Right renal cortex interstitium (tissue), 3 donors: ENCODE measurements around the gene PWWP2A. TPM values are rescaled to one million over a fixed set of nuclear protein-coding genes. Genes with fewer than 3 reads are reported as not detected.
A peak's percentile ranks its signal among the peaks of the same experiment; 100 is the strongest.
"Not testable (repeated sequence)": the region's sequence is repeated elsewhere in the genome, so short reads cannot be mapped to it uniquely, and the experiment has no call there.

ENCODE experiments used
- DNase-seq, 3 donors: peaks; one replicate each; pipeline ENCODE4 v3.0.0-alpha.2; 2013; ENCODE audit warnings: low read depth in 3 of 3, low spot score in 2 of 3
- polyA plus RNA-seq, 3 donors: library from polyadenylated mRNA; unstranded; fragments of 120-200 nt; gene quantifications; one replicate each; pipeline ENCODE4 v1.2.1, GENCODE V29; 2013; ENCODE audit not compliant: insufficient read length in 3 of 3

Gene PWWP2A
- polyA plus RNA-seq = 10 to 100 TPM; 30.4 to 32.6 (median 30.7) TPM

DNA sequence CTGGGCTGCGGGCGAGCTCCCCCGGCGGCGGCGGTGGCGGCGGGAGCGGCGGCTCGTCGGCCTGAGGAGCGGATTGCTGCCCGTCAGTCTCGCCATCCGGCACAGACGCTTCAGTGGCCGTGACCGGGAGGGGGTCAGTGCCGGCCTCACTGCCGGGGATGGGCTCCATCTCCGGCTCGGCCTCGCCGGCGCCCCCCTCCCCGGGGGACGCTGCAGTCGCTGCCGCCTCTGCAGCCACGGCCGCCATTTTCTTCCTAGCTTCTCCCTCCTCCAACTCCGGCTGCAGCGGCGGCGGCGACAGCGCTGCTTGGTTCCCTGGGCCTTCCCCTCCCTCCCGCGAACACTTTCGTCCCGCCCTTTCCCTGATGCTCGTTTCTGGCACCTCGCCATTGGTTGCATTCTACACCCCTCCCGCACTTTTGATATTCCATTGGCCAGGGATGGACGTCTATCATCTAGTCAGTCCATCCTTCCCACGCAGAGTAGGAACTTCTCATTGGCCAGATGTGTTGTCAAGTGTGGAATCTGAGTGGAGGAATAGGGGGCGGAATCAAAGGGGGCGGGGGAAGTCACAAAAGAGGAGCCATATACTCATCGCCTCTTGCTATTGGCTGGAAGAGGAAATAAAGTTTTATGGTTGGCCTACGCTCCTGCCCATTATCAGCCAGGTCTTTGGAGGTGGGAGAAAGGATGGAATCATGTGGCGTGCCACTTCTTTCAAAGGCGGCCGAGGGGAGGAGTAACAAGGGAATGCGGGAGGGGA is at the start of gene PWWP2A:
TSS of gene PWWP2A (minus strand) at position 309 of the 763 bp plus-strand sequence. CDS start at position 247, 62 bp downstream.
- peak; percentile 100 for DNase-seq

- DNase-seq = no peak
These were observed 48.4 kb upstream of the PWWP2A start for GRCh38 chr5:160167624-160168165.

DNA sequence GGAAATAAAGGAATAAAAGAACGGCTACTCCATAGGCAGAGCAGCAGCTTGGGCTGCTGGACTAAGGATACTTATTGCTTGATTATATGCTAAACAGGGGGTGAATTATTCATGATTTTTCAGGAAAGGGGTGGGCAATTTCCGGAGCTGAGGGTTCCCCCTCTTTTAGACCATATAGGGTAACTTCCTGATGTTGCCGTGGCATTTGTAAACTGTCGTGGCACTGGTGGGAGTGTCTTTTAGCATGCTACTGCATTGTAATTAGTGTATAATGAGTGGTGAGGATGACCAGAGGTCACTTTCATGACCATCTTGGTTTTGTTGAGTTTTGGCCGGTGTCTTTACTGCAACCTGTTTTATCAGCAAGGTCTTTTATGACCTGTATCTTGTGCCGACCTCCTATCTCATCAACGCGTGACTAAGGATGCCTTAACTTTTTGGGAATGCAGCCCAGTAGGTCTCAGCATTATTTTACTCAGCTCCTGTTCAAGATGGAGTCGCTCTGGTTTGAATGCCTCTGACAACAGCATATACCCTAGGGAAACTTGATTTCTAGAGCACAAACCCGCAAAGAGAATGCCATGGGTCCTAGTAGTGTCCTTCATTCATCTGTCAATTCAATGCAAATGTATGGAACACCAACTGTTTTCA is 47.8 kb upstream of the PWWP2A start:
- DNase-seq = no peak

DNA sequence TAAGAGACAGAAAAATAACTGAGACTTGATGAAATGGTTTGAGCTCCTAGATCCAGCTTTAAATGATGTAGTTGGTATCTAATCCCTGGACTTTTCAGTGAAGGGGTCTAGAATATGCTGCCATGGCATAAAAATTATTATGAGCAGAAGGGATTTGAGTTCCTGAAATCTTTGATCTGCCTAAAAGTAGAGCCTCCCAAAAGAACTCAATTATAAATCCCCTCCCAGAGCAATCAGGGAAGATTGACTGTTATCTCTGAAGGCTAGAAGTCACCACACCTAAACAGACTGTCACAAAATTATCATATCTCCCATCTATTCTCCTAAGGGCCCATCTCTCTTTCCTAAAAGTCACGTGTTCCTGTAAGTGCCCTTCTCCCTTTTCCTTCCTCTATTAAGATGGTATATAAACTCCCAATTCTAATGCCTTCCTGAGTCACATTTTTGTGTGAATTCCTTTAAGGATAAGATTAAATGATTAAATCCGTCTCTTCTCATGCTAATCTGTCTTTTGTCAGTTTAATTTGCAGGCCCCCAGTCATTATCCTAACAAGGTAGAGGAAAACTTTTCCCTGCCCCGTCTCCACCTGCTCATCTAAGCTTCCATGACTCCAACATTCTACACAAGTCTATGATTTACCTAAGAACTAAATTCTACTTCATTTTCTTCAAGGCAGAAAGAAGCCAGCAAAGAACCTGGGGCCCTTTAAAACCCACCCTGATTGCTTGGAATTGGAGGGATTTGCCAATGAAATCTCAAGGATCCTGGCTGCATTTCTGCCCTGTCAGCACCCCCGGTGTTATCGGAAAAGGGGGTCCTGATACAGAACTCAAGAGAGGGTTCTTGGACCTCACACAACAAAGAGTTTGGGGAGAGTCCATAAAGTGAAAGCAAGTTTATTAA is 47.1 kb upstream of the PWWP2A start:
- no peak for DNase-seq

DNA sequence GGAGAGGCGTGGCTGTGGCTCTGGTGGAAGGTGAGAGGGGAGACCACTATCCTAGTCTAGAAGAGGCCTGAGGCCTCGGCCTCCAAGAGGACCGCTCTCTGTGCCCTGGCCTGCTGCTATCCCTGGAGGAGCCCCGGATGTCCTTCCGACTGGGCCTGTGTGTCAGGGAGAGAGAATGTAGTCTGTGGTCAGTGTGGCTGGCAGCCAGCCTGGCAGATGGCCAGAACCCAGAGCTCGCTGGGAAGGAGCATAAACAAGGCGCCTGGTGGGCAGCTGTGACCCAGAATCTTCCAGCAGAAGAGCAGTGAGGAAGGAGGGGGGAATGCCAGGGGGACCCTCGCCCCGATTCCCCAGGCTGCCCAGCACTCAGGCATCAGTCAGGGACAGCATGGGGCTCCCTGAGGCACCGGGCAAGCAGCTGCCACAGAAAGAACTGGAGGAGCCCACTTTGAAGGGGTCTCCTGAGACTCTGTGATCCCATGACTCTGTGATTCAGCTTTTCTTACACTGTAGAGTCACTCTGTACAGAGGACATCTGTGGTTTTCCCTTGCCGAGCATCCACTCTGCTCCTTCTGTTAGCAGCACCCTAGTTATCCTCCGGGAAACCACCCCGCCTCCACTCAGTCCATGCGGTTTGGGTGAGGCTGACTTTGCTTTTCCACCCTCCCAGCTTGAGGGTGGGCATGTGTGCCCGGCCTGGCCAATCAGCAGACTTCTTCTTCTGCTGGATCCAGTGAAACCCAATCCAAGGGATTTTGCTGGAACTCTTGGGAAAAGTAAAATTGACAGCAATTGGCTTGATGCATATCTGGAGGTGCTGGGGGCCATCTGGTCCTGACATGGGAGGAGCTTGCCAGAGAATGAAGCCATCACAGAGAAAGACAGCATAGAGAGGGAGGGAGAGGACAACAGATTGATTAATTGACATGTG is 46.2 kb upstream of the PWWP2A start:
- no peak for DNase-seq

- no peak for DNase-seq
These were observed 43.7 kb upstream of the PWWP2A start for GRCh38 chr5:160162910-160163309.

DNA sequence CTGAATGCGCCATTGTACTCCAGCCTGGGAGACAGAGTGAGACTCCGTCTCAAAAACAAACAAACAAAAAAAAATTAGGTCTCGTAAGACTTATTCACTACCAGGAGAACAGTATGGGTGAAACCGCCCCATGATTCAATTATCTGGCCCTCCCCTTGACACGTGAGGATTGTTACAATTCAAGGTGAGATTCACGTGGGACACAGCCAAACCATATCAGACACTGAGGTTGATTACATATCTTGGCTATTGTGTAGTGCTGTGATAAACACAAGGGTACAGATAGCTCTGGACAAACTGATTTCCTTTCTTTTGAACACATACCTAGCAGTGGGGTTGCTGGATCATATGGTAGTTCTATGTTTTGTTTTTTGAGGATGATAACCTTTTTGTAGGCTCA is 42.4 kb upstream of the PWWP2A start:
- no peak for DNase-seq

DNA sequence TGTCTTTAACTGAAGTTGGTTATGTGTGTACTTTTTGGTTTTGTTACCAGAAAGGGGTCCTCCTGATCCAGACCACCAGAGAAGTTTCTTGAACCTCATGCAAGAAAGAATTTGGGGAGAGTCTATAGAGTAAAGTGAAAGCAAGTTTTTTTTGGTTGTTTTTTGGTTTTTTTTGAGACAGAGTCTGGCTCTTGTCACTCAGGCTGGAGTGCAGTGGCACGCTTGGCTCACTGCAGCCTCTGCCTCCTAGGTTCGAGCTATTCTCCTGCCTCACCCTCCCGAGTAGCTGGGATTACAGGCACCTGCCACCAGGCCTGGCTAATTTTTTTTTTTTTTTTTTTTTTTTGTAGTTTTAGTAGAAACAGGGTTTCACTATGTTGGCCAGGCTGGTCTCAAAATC is 41.6 kb upstream of the PWWP2A start:
- not testable (repeated sequence) for DNase-seq

DNA sequence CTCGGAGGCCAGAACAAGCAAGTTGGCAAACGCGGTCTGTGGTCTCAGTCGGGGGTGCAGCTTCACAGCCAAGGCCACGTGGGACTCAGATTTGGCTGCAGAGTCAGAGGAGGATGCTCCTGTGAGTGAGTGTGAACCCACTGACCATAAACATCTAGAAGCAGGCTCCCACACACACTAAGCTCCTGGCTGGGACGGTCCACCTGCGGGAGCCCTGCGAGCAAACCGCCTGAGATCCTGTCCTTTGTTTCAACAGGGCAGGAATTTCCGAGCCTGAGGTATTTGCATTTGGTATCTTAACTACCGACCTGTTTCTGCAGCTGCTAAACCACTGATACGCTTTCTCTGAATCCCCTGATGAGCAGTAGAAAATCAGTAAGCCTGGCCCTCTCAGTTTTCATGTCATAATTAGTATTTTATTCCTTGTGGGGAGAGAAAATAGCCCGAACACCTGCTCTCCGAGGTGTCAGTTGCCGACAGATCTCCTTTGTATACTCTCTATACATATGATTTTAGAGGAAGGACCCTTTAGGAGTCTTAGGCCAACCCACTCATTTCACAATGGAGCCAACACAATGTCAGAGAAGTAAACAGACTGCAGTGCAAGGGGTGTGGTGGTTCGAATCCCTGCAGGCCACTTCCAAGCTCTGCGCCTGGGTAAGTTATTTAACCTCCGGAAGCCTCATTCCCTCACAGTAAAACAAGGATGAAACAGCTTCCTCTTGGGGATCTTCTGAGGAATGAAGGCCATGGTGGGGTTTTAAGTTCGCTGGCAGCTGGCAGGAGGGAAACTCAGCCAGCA is 40.9 kb upstream of the PWWP2A start:
- no peak for DNase-seq

DNA sequence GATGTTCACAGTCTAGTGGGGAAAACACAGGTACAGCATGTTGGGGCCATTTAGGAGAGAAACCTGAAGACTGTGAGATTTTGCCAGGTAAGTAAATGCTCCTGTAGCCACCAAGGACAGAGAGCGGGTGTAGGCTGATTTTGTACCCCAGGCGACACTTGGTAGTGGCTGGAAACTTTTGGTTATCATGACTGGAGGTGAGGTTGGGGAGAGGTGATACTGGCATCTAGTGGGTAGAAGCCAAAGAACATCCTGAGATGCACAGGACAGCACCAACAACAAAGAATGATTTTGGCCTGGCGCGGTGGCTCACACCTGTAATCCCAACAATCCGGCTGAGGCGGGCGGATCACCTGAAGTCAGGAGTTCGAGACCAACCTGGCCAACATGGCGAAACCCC is 38.8 kb upstream of the PWWP2A start:
- DNase-seq = no peak

GRCh38 chr5:160155017-160155750 is 35.9 kb upstream of the PWWP2A start:
- no peak for DNase-seq

DNA sequence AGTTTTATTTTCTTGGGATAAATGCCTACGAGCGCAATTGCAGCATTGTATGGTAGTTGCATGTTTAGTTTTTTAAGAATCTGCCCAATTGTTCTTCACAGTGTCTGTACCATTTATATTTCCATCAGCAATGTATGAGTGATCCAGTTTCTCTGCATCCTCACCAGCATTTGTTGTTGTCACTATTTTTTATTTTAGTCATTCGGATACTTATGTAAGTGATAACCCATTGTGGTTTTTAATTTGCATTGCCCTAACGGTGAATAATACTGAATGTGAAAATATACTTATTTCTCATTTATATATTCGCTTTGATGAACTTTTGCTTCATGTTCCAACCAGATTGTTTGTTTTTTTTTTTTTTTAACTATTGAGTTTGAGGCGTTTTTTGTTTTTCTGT is 33.7 kb upstream of the PWWP2A start:
- DNase-seq = no peak

- no peak for DNase-seq
These were observed 33.0 kb upstream of the PWWP2A start for GRCh38 chr5:160152287-160152686.

GRCh38 chr5:160151017-160151416 is 31.8 kb upstream of the PWWP2A start:
- no peak for DNase-seq

DNA sequence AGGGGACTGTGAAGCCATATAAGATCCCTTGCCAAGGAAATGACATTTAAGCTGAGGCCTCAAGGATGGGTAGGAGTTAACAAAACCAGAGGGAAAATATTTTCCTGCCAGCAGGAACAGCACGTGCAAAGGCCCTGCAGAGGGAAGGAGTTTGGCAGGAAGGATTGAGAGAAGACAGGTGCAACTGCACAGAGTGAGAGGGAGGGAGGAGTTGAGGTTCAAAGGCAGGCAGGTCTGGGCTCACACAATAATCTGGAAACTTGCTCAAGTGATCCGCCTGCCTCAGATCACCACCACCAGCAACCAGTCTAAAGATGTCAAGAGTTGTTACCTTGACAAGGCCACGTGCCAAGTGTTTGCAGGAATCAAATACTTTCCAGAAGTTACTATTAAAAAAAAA is 31.1 kb upstream of the PWWP2A start:
- no peak for DNase-seq

- not testable (repeated sequence) for DNase-seq
These were observed 25.2 kb upstream of the PWWP2A start for GRCh38 chr5:160144436-160144835.

GRCh38 chr5:160134332-160134731 is 15.1 kb upstream of the PWWP2A start:
- no peak for DNase-seq

- DNase-seq = no peak
These were observed 14.7 kb upstream of the PWWP2A start for GRCh38 chr5:160133918-160134304.
